Neural cell (in vitro differentiated cells): ENCODE results near the gene MED15.

Experiments
- EP300 ChIP-seq: fragments of 450-650 bp; conservative IDR thresholded peaks from 2 replicates; pipeline ENCODE4 v1.6.1; 2014; ENCODE audit warnings: antibody characterized with exemption, mild to moderate bottlenecking, moderate library complexity; ENCODE audit not compliant: poor library complexity, severe bottlenecking
- EZH2 ChIP-seq: fragments of 200-600, 300-800 bp; shearing (Covaris generic), sonication (generic); IDR thresholded peaks from 2 replicates; pipeline ENCODE4 v1.6.1; 2014; ENCODE audit warnings: antibody characterized with exemption, low read length, borderline replicate concordance, mild to moderate bottlenecking; ENCODE audit not compliant: insufficient read depth, poor library complexity, severe bottlenecking
- MXI1 ChIP-seq: fragments of 450-650 bp; conservative IDR thresholded peaks from 2 replicates; pipeline ENCODE4 v1.6.1; 2014; ENCODE audit warnings: antibody characterized with exemption, mild to moderate bottlenecking; ENCODE audit not compliant: poor library complexity, severe bottlenecking
- POLR2AphosphoS5 ChIP-seq: IDR thresholded peaks from 2 replicates; pipeline ENCODE4 v1.6.1; 2012
- RAD21 ChIP-seq: fragments of 450-650 bp; conservative IDR thresholded peaks from 2 replicates; pipeline ENCODE4 v1.6.1; 2014; ENCODE audit warnings: antibody characterized with exemption, mild to moderate bottlenecking, moderate library complexity
- TAF1 ChIP-seq: IDR thresholded peaks from 2 replicates; pipeline ENCODE4 v1.6.1; 2012; ENCODE audit warnings: low read depth
- TF ChIP-seq, protein P1 (sequence below): fragments of 450-650 bp; IDR thresholded peaks from 2 replicates; pipeline ENCODE4 v1.5.1; 2014; ENCODE audit warnings: antibody characterized with exemption, mild to moderate bottlenecking, moderate library complexity; ENCODE audit not compliant: poor library complexity, severe bottlenecking
- TF ChIP-seq, protein P2 (sequence below): IDR thresholded peaks from 2 replicates; pipeline ENCODE4 v1.6.1; 2012; ENCODE audit warnings: borderline replicate concordance

DNA sequence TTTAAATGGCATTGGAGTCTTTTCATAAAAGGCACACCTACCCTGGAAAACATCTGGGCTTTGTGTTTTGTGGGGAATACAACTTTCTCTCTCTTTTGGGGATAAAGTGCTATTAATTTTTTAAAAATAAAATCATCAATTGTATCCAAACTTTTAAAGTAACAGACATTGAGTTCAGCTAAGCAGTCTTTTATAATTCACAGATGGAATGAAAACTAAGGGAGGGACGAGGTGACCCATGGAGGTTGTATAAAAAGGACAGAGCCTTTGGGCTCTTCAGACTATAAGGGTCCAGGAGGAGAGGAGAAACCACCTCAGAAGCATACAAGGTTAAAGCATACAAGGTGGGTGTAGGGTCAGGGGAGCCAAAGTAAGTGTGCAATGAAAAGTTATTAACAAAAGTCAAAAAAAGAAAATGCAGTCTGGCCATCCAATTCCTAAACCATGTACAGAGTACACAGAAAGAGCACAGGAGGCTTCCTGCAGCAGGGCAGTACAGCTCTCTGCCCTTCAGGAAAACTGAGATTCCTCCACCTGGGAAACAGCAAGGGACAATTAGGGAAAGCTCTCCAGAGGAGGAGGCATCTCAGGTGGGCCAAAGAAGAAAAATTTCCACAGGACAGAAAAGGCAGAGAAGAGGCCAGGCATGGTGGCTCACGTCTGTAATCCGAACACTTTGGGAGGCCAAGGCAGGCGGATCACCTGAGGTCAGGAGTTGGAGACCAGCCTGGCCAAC lies 22.3 kb upstream of the MED15 start:
- TF ChIP-seq RAD21 = no peak
- TF ChIP-seq, protein P1, sequence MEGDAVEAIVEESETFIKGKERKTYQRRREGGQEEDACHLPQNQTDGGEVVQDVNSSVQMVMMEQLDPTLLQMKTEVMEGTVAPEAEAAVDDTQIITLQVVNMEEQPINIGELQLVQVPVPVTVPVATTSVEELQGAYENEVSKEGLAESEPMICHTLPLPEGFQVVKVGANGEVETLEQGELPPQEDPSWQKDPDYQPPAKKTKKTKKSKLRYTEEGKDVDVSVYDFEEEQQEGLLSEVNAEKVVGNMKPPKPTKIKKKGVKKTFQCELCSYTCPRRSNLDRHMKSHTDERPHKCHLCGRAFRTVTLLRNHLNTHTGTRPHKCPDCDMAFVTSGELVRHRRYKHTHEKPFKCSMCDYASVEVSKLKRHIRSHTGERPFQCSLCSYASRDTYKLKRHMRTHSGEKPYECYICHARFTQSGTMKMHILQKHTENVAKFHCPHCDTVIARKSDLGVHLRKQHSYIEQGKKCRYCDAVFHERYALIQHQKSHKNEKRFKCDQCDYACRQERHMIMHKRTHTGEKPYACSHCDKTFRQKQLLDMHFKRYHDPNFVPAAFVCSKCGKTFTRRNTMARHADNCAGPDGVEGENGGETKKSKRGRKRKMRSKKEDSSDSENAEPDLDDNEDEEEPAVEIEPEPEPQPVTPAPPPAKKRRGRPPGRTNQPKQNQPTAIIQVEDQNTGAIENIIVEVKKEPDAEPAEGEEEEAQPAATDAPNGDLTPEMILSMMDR = no peak
- no peak for TF ChIP-seq EZH2
- no peak for TF ChIP-seq EP300
- no peak for TF ChIP-seq POLR2AphosphoS5
- TF ChIP-seq MXI1 = no peak
- no peak for TF ChIP-seq TAF1
- TF ChIP-seq, protein P2, sequence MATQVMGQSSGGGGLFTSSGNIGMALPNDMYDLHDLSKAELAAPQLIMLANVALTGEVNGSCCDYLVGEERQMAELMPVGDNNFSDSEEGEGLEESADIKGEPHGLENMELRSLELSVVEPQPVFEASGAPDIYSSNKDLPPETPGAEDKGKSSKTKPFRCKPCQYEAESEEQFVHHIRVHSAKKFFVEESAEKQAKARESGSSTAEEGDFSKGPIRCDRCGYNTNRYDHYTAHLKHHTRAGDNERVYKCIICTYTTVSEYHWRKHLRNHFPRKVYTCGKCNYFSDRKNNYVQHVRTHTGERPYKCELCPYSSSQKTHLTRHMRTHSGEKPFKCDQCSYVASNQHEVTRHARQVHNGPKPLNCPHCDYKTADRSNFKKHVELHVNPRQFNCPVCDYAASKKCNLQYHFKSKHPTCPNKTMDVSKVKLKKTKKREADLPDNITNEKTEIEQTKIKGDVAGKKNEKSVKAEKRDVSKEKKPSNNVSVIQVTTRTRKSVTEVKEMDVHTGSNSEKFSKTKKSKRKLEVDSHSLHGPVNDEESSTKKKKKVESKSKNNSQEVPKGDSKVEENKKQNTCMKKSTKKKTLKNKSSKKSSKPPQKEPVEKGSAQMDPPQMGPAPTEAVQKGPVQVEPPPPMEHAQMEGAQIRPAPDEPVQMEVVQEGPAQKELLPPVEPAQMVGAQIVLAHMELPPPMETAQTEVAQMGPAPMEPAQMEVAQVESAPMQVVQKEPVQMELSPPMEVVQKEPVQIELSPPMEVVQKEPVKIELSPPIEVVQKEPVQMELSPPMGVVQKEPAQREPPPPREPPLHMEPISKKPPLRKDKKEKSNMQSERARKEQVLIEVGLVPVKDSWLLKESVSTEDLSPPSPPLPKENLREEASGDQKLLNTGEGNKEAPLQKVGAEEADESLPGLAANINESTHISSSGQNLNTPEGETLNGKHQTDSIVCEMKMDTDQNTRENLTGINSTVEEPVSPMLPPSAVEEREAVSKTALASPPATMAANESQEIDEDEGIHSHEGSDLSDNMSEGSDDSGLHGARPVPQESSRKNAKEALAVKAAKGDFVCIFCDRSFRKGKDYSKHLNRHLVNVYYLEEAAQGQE = no peak
